Measurements from ENCODE around the gene PLA2G12A.

Gene PLA2G12A

DNA sequence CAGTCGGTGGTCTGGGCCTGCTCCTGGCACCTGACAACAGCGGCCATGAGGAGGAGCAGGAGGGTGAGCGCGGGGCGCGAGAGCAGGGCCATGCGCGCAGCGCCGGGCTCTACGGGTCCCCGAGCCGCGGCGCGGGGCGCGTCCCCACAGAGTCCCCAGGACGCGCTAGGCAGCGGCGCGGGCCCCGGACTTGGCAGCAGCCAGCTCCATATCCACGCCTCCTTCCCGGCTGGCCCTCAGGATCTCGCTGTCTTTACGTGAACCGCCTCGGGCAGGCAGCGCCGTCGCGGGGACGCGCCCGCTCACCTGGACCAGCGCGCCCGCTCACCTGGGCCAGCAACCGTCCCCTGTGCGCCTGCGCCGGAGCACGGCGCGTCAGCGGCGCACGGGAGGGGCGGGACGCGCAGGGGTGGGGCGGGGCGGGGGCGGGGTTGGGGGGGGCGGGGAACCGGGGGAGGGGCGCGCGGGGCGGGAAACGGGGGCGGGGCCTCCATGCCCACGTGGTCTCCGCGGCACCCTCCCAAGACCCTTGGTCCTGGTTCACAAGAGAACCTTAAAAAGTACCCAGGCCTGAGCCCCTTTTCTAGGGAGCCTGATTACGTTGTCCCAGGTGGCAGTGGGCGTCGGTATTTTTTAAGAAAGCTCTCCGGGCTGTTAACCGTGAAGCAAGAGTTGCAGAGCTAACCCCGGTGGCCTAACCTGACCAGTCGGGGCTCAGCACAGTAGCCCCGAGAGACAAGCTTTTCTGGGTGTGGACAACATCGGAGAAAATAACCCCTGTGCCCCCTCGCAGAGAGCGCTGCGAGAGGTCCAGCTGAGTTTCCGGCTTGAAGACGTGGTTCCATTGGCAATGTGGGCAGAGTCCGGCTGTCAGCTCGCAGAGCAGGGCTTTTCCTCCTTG is at the start of gene PLA2G12A:
PLA2G12A (minus strand) TSS at position 353 of the 901 bp plus-strand sequence; CDS start at position 92, 261 bp downstream.
- peak; percentile 62 for DNase-seq (ENCODE audit: low read depth)

DNA sequence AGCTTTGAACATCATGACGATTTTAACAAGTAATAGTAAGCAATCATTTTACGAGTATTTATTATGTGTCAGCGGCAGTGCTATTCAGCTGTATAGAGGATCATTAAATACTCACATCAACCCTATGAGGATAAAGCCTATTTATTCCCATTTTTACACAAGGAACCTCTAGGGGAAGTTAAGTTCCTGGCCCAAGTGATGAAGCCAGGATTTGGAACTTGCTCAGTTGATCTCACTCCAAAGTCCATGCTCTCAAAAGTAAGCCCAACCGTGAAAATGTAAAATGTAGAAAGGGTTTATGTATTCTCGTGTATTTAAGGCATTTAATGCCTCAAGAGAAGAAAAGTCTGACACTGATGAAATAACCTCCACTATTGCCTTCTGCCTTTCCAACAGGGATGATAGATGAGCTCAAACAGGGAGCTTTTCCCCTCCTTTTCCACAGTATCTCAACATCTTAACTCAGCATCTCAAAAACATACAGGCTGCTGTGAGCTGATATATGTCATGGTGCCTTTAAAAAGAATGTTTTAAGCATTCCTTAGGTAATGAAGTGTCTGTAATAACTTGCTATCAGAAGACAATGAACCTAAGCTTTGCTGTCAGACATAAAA is 35.0 kb upstream of the PLA2G12A start:
- no peak for DNase-seq (ENCODE audit: low read depth)

DNA sequence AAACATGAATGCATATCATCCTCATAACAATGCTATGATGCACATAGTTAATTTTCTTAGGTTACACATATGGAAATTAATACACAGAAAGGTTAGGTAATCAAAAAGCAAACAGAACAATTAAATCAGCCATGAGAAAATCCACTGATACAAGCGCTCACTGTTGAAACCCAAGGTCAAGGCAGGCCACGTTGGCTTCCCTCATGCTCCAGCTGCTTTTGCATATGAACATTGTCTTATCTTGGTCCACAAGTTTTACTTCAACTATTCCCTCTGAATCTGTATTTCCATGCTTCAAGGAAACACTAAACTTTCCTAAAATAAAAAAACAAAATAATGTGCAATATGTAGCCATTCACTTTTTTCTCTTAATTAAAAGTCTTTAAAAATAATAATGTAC is 34.5 kb upstream of the PLA2G12A start:
- DNase-seq (ENCODE audit: low read depth): no peak

DNA sequence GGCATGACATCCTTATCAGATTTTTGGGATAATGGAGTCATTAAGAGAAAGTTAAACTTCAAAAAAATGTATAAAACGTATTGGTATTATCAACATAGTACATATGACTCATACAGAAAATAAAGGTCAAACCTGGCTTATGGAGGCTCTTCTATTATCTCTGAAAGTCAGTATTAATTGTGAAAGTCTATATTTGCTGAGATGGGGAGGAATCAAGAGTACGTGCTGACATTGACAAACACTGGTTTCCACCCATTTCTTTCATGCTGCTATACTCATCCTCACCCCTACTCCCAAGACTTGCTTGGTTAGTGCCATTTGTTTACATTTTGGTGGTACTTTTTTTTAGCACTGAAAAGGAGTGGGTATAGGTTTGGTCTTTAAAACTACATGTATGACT is 30.8 kb upstream of the PLA2G12A start:
- DNase-seq (ENCODE audit: low read depth): no peak

DNA sequence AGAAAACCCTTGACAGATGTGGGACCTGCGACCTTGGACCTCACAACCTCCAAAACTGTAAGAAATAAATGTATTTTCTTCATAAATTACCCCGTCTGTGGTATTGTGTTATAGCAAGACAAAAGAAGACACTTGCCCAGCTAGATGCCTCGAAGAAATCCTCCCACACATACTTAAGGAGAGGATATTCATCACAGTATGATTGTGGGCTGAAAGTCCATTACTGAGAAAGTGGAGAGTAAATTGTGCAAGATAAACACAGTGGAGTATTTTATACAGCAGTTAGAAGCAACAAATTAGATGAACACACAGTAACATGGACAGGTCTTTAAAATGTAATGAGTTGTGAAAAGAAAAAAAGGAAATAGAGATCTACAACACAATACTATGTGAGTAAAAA is 25.8 kb upstream of the PLA2G12A start:
- no peak for DNase-seq (ENCODE audit: low read depth)

DNA sequence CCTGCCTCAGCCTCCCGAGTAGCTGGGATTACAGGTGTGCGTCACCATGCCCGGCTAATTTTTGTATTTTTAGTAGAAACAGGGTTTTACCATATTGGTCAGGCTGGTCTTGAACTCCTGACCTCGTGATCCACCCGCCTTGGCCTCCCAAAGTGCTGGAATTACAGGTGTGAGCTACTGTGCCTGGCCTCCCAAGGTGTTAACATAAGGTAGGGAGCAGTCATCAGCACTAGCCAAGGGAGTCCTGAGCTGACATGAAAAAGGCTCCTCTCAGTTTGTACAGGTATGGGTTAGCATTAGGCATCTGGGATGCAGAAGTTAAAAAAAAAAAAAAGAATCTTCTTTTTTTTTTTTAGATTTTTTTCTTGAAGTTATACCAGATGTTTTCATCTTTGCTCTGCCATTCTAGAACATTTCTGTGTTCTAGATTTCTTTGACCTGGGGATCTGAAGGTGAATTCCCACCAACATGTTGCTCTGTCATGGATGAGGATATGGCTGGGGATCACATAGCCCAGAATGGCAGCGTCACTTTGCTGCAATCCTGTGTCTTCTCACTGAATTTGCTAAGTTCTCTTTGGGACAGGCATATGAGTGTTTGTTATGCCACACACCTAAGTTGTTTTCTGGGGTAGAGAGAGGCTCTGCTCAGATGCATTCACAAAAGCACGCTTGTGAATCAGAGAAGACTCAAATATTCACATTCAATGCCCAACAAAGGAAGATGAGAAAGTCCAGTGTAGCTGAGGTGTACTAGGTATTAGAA is 24.4 kb upstream of the PLA2G12A start:
- DNase-seq (ENCODE audit: low read depth): no peak

DNA sequence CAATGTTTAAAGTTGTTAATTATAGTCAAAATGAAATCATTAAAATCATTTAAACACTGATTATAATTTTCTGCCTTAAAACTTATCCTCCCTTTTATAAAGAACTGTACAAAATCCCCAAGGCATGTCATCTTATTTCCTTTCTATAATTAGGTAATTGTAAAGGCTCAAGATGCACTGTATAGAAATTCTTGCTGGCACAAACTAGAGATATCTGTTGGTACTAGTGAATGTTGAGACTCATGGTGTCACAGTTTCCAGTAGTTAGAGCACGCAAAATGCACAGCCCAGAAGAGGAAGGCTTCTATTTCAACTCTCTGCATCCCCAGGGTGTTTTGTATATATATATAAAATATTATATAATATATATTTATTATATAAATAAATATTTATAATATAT is 22.7 kb upstream of the PLA2G12A start:
- no peak for DNase-seq (ENCODE audit: low read depth)

DNA sequence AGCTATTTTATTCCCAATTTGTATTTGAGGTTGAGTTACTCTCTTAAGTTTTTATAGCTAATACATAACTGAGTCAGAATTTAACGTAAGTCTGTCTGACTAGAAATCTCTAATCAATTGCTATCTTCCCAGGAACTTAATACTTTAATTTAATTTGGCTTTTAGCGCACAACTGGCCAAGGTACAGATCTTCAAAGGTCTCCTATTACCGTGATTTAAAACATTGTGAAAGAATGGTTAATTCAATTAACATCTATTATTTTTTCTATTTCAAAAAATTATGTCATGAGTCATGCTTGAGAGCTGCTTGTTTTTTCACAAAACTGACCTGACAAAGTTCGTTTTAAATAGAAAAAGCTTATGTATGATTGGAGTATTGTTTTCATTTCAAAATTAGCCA is 22.0 kb upstream of the PLA2G12A start:
- DNase-seq (ENCODE audit: low read depth): no peak

DNA sequence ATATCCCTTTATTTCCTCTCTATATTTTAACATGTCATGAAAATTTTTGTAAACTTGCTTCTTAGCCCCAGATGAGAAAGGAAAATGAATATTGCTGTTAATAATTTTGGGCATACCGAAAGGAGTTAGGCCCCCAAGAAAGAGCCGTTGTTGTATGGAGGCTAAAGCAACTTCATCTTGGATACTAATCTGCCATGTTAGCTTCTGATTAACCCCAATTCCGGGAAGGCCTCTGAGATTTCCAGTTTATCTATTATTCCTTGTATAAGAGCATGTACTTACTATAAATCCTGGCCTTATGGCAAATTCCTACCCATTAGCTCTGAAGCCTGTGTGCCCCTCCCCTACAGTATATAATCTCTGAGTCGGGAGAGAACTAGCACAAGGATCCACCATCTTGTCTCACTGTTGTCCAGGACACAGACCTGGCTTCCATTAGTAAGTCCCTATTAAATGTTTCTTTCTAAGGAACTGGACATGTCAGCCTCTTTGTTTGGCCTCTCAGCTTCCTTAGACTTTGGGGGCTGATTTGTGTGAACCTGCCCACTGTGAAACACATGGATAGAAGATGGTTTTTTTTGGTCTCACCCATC is 20.9 kb upstream of the PLA2G12A start:
- DNase-seq (ENCODE audit: low read depth): no peak

DNA sequence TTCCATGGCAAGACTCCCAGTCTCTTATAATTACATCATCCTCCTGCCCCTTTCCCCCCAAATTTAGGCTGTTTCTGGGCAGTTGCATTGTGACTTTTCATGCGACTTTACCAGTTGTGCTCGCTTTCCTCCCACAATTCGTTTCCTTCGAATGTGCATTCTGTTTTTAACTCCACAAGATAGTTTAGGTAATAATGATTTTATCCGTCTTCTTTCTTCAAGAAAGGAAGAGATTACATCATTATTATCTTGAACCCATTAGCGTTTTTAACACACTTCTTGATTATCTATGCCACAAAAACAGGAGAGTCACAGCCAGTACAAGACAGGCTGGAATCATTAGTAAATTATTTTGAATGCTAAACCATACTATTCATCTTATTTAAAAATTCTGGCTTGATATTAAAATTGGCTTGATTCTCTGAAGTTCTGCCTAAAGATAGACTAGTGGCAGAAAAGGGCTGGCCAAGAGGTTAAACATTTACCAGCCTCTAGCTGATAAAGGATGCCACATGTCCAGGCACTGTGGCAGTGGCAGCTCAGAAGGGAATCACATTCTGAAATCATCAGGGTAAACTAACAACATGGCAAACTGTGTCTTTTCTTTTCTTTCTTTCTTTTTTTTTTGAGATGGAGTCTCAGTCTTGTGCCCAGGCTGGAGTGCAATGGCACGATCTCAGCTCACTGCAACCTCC is 19.7 kb upstream of the PLA2G12A start:
- no peak for DNase-seq (ENCODE audit: low read depth)

DNA sequence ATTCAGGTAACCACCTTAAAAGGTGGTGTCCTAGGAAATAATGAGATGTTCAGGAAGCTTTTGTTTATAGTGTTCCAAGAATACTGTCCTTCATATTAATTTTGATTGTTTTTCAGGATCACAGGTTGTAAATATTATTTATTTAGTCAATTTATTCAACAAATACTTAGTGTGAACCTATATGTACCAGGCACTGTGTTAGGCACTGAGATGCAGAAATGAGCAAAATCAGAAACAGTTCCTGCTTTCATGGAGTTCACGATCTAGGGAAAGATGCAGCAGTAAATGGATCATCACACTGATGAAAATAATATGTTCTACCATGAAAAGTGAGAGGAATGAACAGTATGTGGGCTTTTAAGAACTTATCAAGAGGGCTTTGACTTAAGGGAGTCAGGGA is 18.2 kb upstream of the PLA2G12A start:
- DNase-seq (ENCODE audit: low read depth): no peak

DNA sequence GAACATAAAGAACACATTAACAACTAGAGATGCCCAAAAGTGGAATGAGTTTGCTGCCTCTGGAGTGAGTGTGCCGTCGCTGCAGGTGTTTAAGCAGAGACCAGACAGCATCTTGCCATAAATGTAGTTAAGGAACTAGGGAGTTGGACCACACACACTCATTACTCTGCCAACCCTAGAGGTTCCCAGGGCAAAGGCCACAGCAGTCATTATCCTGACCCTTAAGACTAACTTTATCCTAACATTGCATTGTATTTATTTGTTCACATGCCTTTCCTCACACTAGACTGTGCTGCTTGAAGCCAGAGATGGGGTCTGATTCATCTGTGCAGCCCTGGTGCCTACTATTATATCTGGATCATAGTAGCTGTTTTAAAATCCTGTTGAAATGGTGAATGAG is 16.9 kb upstream of the PLA2G12A start:
- DNase-seq (ENCODE audit: low read depth): no peak

DNA sequence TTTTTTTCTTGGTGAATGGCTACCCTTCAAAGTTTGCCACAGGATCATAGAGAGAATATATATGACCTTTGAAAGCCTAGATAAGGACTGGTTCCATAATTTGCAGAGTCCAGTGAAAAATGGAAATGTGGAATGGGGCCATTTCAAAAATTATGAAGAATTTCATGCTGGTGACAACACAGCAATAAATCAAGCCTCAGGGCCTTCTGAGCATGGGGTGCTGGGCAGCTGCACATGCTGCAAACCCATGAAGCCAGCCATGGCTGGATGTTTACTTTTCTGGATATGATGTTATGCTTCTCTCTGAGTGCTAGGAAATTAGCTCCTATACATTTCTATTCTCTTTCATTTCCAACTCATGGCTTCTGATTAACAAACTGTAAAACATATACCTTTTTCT is 16.0 kb upstream of the PLA2G12A start:
- DNase-seq (ENCODE audit: low read depth): no peak

DNA sequence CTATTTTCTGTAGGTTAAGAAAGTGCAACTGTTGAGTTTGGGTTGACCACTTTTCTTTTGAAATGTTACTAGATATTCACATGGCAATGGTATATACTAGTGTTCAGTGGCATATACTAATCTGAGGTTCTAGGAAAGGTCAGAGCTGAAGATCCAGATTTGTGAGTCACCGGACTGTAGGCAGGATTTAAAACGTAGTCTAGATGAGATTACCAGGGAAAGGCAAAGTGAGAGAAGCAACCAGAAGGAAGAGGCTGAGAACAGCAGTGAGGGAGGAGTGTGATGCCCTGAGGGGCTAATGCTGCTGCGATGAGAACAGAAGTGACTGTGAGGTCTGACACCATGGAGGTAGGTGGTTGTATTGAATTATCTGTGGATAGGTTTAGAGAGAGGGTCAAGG is 9.7 kb upstream of the PLA2G12A start:
- no peak for DNase-seq (ENCODE audit: low read depth)

DNA sequence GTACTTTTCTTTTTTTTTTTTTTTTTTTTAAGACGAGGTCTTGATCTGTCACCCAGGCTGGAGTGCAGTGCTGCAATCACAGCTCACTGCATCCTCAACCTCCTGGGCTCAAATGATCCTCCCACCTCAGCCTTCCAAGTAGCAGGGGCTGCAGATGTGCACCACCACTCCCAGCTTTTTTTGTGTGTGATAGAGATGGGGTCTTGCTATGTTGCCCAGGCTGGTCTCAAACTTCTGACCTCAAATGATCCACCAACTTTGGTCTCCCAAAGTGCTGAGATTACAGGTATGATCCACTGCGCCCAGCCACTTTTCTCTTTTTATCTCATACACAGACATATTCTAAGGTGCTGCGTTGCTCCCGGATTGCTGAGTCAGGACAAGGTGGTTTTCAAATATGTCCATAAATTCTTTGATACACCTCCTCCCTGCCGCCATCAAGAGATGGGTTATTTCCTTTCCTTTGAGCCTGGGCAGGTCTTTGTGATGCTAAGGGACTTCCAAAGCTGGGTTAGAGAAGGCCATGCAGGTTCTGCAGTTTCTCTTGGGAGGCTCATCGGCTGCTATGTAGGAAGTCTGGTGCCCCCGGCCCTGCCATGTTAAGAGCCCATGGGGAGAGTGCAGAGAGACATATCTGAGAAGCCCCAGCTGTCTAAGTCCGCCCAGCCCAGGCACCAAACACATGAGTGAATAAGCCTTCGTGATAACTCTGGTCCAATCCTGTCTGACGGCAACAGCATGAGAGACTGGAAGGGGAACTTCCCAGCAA is 8.4 kb upstream of the PLA2G12A start:
- DNase-seq (ENCODE audit: low read depth): no peak

DNA sequence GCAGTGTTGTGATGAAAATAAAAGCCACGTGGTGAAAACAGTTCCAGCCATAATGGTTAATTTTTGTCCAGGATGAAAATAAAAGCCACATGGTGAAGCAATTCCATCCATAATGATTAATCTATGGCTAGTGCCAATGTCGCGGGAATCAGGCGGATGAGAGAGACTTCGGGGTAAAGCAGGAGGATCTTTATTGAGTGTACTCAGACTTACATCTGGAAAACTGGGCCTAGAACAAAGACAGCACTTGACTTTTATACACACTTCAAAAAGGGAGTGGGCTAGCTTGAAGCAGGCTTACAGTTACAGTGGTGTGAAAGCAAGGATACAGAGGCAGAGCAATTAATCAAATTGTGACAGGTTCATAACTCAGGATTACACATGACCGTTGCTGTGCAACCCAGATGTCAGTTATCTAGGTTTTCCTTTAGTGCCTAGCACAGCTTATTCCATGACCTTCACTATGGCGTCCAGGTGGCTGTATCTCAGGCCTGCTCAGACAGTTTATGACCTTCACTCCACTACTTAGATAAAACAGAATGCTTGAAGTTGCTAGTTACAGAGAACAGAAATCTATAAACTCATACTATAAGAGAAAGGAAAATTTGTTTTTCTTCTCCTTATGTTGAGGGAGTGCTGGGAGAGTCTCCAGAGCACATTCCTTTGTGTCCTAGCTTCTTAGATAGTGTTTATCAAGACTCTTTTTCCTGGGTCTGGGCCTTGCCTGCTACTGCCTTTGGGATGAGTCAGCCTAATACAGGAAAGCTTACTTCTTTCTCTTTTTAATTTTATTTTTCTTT is 5.9 kb upstream of the PLA2G12A start:
- DNase-seq (ENCODE audit: low read depth): no peak

DNA sequence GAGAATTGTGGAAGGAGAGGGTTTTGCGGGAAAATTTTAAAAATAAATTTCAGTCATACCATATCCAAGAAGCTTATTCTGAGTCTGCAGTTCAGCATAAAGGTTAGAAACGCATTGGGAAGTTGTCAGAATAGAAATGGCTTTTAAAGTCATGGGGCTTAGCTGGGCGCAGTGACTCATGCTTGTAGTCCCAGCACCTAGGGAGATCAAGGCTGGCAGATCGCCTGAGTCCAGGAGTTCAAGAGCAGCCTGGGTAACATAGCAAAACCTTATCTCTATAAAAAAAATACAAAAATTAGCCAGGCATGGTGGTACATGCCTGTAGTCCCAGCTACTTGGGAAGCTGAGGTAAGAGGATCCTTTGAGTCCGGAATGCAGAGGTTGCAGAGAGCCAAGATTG is 3.9 kb upstream of the PLA2G12A start:
- no peak for DNase-seq (ENCODE audit: low read depth)

DNA sequence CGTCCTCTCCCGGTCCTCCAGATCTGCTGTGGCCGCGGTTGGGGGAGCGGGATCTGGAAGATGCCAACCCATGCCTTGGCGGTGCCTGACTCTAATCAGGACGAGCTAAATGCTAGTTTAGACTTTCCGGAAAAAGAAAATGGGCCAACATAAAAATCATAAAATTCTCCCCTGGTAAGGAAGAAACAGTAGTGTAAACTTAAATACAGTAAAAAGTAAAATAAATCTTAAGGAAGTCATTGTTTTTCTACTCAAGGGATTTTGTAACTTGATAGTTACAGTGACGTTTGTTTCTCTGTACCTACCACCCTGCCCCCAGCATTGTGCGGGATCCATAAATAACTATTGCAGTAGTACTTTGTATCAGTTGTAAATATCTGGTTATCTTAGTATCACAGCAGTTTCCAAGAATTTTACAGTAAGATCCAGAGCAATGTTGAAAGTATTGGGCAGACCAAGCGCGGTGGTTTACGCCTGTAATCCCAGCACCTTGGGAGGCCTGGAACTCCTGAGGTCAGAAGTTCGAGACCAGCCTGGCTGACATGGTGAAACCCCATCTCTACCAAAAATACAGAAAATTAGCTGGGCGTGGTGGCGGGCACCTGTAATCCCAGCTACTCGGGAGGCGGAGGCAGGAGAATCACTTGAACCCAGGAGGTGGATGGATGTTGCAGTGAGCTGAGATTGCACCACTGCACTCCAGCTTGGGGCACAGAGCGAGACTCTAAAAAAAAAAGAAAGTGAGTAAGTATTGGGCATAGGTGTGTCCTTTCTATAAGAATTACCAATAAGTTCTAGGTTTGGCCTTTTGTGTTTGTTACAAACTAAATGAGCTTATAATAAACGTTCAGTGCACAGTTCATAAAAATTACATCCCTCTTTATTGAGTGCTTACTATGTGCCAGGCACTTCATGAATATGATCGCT is 1.0 kb upstream of the PLA2G12A start:
- DNase-seq (ENCODE audit: low read depth): no peak

DNA sequence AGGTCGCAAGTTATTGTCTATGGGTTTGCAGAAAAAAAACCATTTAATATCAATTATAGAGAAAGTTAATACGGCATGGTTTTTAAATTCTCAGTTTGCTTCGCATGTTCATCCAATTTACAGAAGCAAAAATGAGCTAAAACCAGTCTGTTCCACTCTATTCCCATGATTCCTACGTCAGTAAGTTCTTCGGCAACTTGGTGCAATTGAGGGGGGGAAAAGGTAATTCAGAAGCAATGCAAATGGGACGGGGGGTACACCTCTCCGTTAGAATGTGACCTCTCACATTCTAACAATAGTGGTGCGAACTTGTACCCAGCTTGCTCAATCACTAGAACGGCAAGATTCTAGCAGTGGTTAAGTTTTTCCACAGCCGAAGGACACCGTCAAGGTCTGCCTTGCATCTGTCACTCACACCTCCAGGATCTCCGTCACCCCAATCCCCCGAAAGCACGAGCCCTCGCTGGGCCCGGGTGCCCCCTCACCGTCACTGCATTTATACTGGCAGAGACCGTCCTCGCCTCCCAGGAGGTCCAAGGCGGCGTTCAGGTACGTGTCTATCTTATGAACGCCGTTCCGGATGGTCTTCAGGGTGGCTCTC is 653 bp downstream of the PLA2G12A start:
- no peak for DNase-seq (ENCODE audit: low read depth)
